Loucy (cell line): ENCODE data around the gene TMEM87B.

ENCODE experiments used
- EZH2phosphoT487 ChIP-seq: fragments of 200-600 bp; IDR thresholded peaks from 2 replicates; pipeline ENCODE4 v1.6.1; 2018; ENCODE audit warnings: antibody characterized with exemption, mild to moderate bottlenecking, moderate library complexity, borderline replicate concordance
- TF ChIP-seq, protein P1 (sequence below): fragments of 200-600 bp; sonication (generic); conservative IDR thresholded peaks from 2 replicates; pipeline ENCODE4 v1.5.1; 2014; ENCODE audit warnings: mild to moderate bottlenecking, antibody characterized with exemption, low read length

DNA sequence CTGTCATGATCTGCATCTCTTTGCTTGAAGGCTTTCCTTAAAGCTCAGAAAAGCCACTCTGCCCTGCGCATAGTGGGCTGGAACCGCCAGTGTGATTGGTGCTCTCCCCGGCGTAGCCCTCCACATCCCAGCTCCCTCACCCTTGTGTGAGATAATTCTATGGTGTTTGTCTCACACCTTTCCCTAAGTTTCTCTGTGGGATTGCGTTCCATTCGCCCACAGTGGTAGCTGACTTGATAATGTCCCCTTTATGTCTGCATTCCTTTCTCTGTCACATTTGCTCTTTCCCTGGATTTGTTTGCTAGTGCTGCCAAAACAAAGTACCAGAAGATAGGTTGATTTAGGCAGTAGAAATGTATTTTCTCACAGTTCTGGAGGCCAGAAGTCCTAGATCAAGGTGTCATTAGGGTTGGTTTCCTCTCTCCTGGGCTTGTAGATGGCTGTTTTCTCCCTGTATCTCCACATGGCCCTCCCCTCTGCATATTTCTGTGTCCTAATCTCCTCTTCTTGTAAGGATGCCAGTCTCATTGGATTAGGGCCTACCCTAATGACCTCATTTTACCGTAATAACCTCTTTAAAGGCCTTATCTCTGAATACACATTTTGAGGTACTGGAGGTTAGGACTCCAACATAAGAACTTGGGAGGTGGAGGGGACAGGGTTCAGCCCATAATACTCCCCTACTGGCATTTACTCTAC, 7.4 kb upstream of the TMEM87B start:
- TF ChIP-seq, protein P1, sequence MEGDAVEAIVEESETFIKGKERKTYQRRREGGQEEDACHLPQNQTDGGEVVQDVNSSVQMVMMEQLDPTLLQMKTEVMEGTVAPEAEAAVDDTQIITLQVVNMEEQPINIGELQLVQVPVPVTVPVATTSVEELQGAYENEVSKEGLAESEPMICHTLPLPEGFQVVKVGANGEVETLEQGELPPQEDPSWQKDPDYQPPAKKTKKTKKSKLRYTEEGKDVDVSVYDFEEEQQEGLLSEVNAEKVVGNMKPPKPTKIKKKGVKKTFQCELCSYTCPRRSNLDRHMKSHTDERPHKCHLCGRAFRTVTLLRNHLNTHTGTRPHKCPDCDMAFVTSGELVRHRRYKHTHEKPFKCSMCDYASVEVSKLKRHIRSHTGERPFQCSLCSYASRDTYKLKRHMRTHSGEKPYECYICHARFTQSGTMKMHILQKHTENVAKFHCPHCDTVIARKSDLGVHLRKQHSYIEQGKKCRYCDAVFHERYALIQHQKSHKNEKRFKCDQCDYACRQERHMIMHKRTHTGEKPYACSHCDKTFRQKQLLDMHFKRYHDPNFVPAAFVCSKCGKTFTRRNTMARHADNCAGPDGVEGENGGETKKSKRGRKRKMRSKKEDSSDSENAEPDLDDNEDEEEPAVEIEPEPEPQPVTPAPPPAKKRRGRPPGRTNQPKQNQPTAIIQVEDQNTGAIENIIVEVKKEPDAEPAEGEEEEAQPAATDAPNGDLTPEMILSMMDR = no peak
- no peak for TF ChIP-seq EZH2phosphoT487
